KMS-11 (cell line): ENCODE results near the gene SLC17A9.

Experiments
- H2AFZ ChIP-seq: fragments of 200-600 bp; sonication (generic); 2 replicates; pipeline ENCODE4 v1.6.1; 2016; ENCODE audit warnings: antibody characterized with exemption, mixed run types, low read depth
- H3K27ac ChIP-seq: fragments of 200-600 bp; sonication (generic); 2 replicates; pipeline ENCODE4 v1.6.1; 2016; ENCODE audit warnings: mild to moderate bottlenecking, mixed run types
- H3K27me3 ChIP-seq: fragments of 200-600 bp; sonication (generic); 2 replicates; pipeline ENCODE4 v1.6.1; 2017; ENCODE audit warnings: mild to moderate bottlenecking, low read depth, mixed run types, moderate library complexity; ENCODE audit not compliant: insufficient read depth
- H3K36me3 ChIP-seq: fragments of 200-600 bp; sonication (generic); 2 replicates; pipeline ENCODE4 v1.6.1; 2017; ENCODE audit warnings: mild to moderate bottlenecking, mixed run types; ENCODE audit not compliant: insufficient read depth
- H3K4me1 ChIP-seq: fragments of 200-600 bp; sonication (generic); 2 replicates; pipeline ENCODE4 v1.6.1; 2016; ENCODE audit warnings: mild to moderate bottlenecking, low read depth, mixed run types; ENCODE audit not compliant: poor library complexity, severe bottlenecking
- H3K4me2 ChIP-seq: fragments of 200-600 bp; sonication (generic); 2 replicates; pipeline ENCODE4 v1.7.0; 2016; ENCODE audit warnings: mild to moderate bottlenecking, mixed run types
- H3K4me3 ChIP-seq: fragments of 200-600 bp; sonication (generic); IDR thresholded peaks from 2 replicates; pipeline ENCODE4 v1.6.1; 2017; ENCODE audit warnings: low read depth, low read length, mixed read lengths; ENCODE audit not compliant: insufficient read depth
- H3K79me2 ChIP-seq: fragments of 200-600 bp; sonication (generic); 2 replicates; pipeline ENCODE4 v1.6.1; 2016; ENCODE audit warnings: low read depth, mixed run types; ENCODE audit not compliant: insufficient read depth
- H3K9ac ChIP-seq: fragments of 200-600 bp; sonication (generic); 2 replicates; pipeline ENCODE4 v1.6.1; 2016; ENCODE audit warnings: mild to moderate bottlenecking, mixed run types
- H4K20me1 ChIP-seq: fragments of 200-600 bp; sonication (generic); 2 replicates; pipeline ENCODE4 v1.6.1; 2016; ENCODE audit warnings: mild to moderate bottlenecking, mixed run types; ENCODE audit not compliant: insufficient read depth
- CTCF ChIP-seq: fragments of 200-600 bp; sonication (generic); conservative IDR thresholded peaks from 2 replicates; pipeline ENCODE4 v1.6.1; 2017; ENCODE audit warnings: low read depth, mild to moderate bottlenecking, antibody characterized with exemption, low read length, moderate library complexity, mixed read lengths

SLC17A9 gene

DNA sequence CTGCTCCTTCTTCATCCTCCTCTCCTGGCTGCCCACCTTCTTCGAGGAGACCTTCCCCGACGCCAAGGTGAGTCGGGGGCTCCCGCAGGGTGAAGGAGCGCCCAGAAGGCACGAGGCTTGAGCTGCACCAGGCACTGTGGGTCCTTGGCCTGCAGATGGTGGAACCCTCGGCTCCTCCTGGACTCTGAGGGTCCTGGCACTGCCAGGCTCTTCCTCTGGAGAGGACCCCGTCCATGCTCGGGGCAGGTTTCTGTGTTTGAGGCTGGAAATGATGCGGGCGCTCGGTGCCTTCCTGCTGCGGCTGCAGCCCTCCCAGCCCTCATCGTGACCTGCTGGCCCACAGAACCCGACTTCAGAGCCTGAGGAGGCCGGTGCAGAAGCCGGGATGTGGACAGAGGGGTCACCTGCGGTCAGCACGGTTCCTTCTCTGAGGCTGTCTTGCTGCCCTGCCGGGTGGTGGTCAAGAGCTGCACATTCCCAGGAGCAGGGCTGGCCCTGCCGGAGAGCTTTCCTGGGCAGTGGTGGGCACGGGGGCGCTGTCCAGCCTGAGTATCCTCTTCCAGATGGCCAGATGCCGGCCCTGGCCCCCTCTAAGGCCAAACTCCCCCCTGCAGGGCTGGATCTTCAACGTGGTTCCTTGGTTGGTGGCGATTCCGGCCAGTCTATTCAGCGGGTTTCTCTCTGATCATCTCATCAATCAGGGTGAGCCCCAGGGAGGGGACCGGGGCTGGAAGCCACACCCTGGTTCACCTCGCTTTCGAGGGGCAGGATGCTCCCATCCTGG is 11.3 kb downstream of the SLC17A9 start:
- Histone ChIP-seq H3K36me3 (no peaks in the 10 kb centered on the region), H3K4me2 (no peak overlapping the region), H3K4me3 (no peak overlapping the region), H3K9ac (no peak overlapping the region), H3K4me1 (no peaks in the 10 kb centered on the region), H3K27me3 (peaks cover 91% of the 10 kb centered on the region), H3K27ac (no peak overlapping the region), H4K20me1 (no peaks in the 10 kb centered on the region), H3K79me2 (no peaks in the 10 kb centered on the region), H2AFZ (no peak overlapping the region)
- no peak for TF ChIP-seq CTCF

- peaks cover 91% of the 10 kb centered on the region for H3K27me3 ChIP-seq
These were observed 12.2 kb downstream of the SLC17A9 start for GRCh38 chr20:62964700-62965099.

DNA sequence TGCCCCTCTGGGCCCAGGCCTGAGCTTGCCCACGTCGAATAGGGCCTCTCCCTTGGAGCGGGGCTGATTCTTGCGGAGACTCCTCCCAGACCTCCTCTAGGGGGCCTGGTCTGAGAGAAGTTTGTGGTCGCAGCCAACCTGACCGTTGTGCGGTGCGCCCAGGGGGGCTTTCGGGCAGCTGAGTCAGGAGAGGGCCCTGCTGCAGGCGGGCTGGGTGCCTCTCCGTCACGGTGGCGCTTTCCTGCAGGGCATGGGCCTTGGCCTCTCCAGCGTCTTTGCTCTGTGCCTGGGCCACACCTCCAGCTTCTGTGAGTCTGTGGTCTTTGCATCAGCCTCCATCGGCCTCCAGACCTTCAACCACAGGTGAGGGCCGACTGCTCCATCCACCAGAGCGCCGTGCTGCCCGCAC is 12.9 kb downstream of the SLC17A9 start:
- Histone ChIP-seq H2AFZ (no peak overlapping the region), H3K27ac (no peak overlapping the region), H3K4me1 (no peaks in the 10 kb centered on the region), H3K4me2 (no peak overlapping the region), H3K27me3 (peaks cover 91% of the 10 kb centered on the region), H3K9ac (no peak overlapping the region), H3K36me3 (no peaks in the 10 kb centered on the region), H4K20me1 (no peaks in the 10 kb centered on the region), H3K79me2 (no peaks in the 10 kb centered on the region), H3K4me3 (no peak overlapping the region)
- TF ChIP-seq CTCF: no peak

More at GRCh38 chr20:62964700-62965099, 12.2 kb downstream of the SLC17A9 start:
- Histone ChIP-seq H4K20me1 (no peaks in the 10 kb centered on the region), H3K36me3 (no peaks in the 10 kb centered on the region), H3K79me2 (no peaks in the 10 kb centered on the region), H3K4me1 (no peaks in the 10 kb centered on the region), H3K4me2 (no peak overlapping the region), H3K27ac (no peak overlapping the region), H3K9ac (no peak overlapping the region), H2AFZ (no peak overlapping the region), H3K4me3 (no peak overlapping the region)
- TF ChIP-seq CTCF: no peak

DNA sequence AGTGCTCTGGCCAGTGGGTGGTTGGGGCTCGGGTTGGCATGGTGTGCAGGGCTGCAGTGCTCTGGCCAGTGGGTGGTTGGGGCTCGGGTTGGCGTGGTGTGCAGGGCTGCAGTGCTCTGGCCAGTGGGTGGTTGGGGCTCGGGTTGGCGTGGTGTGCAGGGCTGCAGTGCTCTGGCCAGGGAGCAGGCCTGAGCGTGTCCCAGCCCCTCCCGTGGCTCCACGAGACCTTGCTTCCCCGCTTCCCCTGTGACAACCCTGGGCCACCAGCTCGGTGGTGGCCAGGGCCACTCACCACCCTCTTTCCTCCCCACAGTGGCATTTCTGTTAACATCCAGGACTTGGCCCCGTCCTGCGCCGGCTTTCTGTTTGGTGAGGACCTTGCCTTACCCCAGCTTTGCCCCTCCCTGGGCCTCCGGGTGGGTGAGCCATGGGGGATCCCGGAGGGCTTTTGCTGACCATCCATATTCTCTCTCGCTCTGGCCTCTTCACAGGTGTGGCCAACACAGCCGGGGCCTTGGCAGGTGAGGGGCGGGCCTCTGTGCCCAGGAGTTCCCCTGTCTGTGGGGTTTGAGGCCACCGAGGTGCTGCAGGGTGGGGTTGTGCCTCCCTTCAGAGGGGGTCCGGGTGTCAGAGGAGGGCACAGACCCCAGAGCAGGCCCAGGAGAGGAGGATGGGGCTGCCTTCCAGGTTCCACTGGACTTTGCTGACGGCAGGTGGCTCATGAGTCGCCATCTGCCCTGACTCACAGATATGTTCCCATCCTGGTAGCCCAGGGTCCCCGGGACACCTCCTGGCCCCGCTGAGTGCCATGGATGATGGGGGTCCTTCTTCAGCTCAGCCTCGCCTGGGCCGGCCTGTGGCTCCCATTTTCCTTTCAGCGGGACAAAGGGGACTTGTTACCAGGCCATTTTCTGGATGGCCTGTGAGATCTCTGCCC is 14.0 kb downstream of the SLC17A9 start:
- no peaks in the 10 kb centered on the region for H3K4me1 ChIP-seq
- no peaks in the 10 kb centered on the region for H4K20me1 ChIP-seq
- no peak overlapping the region for H3K9ac ChIP-seq
- H3K27ac ChIP-seq: no peak overlapping the region
- H3K4me3 ChIP-seq: no peak overlapping the region
- no peak overlapping the region for H3K4me2 ChIP-seq
- no peak for TF ChIP-seq CTCF
- no peak overlapping the region for H2AFZ ChIP-seq
- H3K27me3 ChIP-seq: peaks cover 96% of the 10 kb centered on the region
- H3K79me2 ChIP-seq: no peaks in the 10 kb centered on the region
- H3K36me3 ChIP-seq: no peaks in the 10 kb centered on the region
